Glomerular endothelial cell (primary cell): Measurements from ENCODE around the gene AQP9. TPM values are rescaled to one million over a fixed set of nuclear protein-coding genes. Genes with fewer than 3 reads are reported as not detected.
"Not testable (repeated sequence)": the region's sequence is repeated elsewhere in the genome, so short reads cannot be mapped to it uniquely, and the experiment has no call there.

Source experiments
- DNase-seq: peaks from one replicate; pipeline ENCODE4 v3.0.0-alpha.2; 2011; ENCODE audit warnings: low read depth, low spot score; ENCODE audit errors: extremely low read depth
- total RNA-seq: library from RNA; depleted of rRNA; stranded (reverse); fragments of >200 nt; gene quantifications from 2 replicates; pipeline ENCODE4 v1.2.3, GENCODE V29; 2015

AQP9 gene
- not detected in 2 replicates for total RNA-seq

GRCh38 chr15:58138106-58138505 is at the start of gene AQP9:
TSS of gene AQP9 (plus strand) at chr15:58138381. CDS start at chr15:58138566, 185 bp downstream.
- DNase-seq: no peak

- no peak for DNase-seq
Measured at GRCh38 chr15:58095415-58095814, 42.8 kb upstream of the AQP9 start.

- no peak for DNase-seq
Measured at GRCh38 chr15:58096529-58097084, 41.6 kb upstream of the AQP9 start.

GRCh38 chr15:58103482-58103881 is 34.7 kb upstream of the AQP9 start:
- no peak for DNase-seq

GRCh38 chr15:58108117-58108516 is 30.1 kb upstream of the AQP9 start:
- no peak for DNase-seq

GRCh38 chr15:58109419-58109818 is 28.8 kb upstream of the AQP9 start:
- DNase-seq: no peak

GRCh38 chr15:58110999-58111717 is 27.0 kb upstream of the AQP9 start:
- DNase-seq: no peak

- DNase-seq: no peak
Measured at GRCh38 chr15:58111718-58112104, 26.5 kb upstream of the AQP9 start.

GRCh38 chr15:58113358-58113757 is 24.8 kb upstream of the AQP9 start:
- not testable (repeated sequence) for DNase-seq

GRCh38 chr15:58114388-58114787 is 23.8 kb upstream of the AQP9 start:
- no peak for DNase-seq

GRCh38 chr15:58114812-58115211 is 23.4 kb upstream of the AQP9 start:
- DNase-seq: no peak

- DNase-seq: no peak
Measured at GRCh38 chr15:58115692-58116091, 22.5 kb upstream of the AQP9 start.

GRCh38 chr15:58117619-58118018 is 20.6 kb upstream of the AQP9 start:
- DNase-seq: no peak

GRCh38 chr15:58118272-58118671 is 19.9 kb upstream of the AQP9 start:
- DNase-seq: no peak

- no peak for DNase-seq
Measured at GRCh38 chr15:58119016-58119415, 19.2 kb upstream of the AQP9 start.

- no peak for DNase-seq
Measured at GRCh38 chr15:58124585-58124984, 13.6 kb upstream of the AQP9 start.

GRCh38 chr15:58125333-58125732 is 12.8 kb upstream of the AQP9 start:
- no peak for DNase-seq

- DNase-seq: no peak
Measured at GRCh38 chr15:58134886-58135285, 3.3 kb upstream of the AQP9 start.

GRCh38 chr15:58135511-58136174 is 2.5 kb upstream of the AQP9 start:
- DNase-seq: no peak

GRCh38 chr15:58136731-58137130 is 1.4 kb upstream of the AQP9 start:
- no peak for DNase-seq

- DNase-seq: no peak
Measured at GRCh38 chr15:58137686-58138085, 495 bp upstream of the AQP9 start.
